ENCODE results near the gene LSR.
"Not testable (repeated sequence)": the region's sequence is repeated elsewhere in the genome, so short reads cannot be mapped to it uniquely, and the experiment has no call there.

Gene LSR

DNA sequence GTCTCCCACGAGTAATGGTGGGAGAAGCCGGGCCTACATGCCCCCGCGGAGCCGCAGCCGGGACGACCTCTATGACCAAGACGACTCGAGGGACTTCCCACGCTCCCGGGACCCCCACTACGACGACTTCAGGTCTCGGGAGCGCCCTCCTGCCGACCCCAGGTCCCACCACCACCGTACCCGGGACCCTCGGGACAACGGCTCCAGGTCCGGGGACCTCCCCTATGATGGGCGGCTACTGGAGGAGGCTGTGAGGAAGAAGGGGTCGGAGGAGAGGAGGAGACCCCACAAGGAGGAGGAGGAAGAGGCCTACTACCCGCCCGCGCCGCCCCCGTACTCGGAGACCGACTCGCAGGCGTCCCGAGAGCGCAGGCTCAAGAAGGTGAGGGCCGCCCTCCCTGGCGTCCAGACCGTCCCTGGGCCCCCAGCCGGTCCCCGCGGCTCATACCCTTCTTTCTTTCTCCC lies 18.6 kb downstream of the LSR start:
- peak; percentile 29 for DNase-seq (ENCODE audit: low spot score)

GRCh38 chr19:35267818-35268535 lies 19.2 kb downstream of the LSR start:
- DNase-seq (ENCODE audit: low spot score), result peak; percentile 71

DNA sequence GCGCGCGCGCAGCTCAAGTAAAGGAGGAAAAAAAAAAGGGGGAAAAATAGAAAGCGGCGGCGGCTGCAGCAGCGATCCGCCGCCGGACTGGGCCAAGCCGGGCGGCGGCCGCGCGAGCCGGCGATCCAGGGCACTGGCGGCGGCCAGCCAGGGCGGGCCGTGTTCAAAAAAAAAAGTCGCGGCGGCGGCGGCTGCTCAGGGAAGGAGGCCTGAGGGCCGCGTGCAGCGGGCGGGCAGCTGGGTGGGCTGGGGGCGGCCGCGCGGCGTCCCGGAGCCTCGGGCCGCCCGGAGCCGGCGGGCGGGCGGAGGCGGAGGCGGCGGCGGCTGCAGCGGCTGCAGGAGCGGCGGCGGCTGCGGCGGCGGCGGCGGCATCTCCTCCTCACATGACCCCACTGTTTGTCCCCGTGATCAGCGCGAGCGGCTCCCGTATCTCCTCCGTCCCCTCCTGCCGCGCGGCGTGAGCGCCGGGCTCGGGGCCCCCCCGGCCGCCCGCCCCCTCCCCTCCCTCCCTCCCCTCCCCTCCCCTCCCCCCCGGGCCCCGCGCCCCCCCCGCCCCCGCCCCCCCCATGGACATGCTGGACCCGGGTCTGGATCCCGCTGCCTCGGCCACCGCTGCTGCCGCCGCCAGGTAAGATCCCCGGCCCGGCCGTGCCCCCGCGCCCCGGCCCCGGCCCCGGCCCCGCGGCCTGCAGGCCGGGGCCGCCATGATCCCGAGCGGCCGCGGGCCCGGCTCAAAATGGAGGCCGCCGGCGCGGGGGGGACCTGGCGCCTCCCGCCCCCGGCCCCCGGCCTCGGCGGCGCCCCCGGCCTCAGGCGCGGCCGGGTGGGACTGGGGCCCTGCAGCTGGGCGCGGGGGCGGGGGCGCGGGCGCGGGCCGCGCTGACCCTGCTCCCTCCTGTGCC lies 20.0 kb downstream of the LSR start, which contains the start of gene USF2:
Gene USF2 (plus strand): TSS at position 427 of the 902 bp plus-strand sequence. CDS start 140 bp downstream, at position 567.
- peak; percentile 80 for DNase-seq (ENCODE audit: low spot score)

GRCh38 chr19:35269438-35270117 lies 20.8 kb downstream of the LSR start:
- DNase-seq (ENCODE audit: low spot score), result peak; percentile 82

DNA sequence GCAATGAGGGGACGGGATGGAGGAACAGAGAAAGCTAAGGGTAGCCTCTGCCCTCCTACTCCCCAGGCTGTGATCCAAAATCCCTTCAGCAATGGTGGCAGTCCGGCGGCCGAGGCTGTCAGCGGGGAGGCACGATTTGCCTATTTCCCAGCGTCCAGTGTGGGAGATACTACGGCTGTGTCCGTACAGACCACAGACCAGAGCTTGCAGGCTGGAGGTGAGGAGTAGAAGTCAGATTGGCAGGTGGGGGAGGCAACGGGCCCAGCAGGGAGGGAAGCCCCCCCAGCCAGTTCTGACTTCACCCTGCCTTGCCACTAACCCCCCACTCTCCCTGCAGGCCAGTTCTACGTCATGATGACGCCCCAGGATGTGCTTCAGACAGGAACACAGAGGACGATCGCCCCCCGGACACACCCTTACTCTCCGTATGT lies 21.6 kb downstream of the LSR start:
- DNase-seq (ENCODE audit: low spot score), result no peak

- DNase-seq (ENCODE audit: low spot score), result no peak
Observed at GRCh38 chr19:35271546-35271945, 22.7 kb downstream of the LSR start.

- no peak for DNase-seq (ENCODE audit: low spot score)
Observed at GRCh38 chr19:35272122-35272719, 23.4 kb downstream of the LSR start.

- DNase-seq (ENCODE audit: low spot score), result no peak
Observed at GRCh38 chr19:35272954-35273649, 24.3 kb downstream of the LSR start.

GRCh38 chr19:35273686-35274259 lies 25.0 kb downstream of the LSR start:
- DNase-seq (ENCODE audit: low spot score), result no peak

GRCh38 chr19:35274323-35274722 lies 25.5 kb downstream of the LSR start:
- no peak for DNase-seq (ENCODE audit: low spot score)

GRCh38 chr19:35276706-35277281 lies 28.0 kb downstream of the LSR start:
- no peak for DNase-seq (ENCODE audit: low spot score)

DNA sequence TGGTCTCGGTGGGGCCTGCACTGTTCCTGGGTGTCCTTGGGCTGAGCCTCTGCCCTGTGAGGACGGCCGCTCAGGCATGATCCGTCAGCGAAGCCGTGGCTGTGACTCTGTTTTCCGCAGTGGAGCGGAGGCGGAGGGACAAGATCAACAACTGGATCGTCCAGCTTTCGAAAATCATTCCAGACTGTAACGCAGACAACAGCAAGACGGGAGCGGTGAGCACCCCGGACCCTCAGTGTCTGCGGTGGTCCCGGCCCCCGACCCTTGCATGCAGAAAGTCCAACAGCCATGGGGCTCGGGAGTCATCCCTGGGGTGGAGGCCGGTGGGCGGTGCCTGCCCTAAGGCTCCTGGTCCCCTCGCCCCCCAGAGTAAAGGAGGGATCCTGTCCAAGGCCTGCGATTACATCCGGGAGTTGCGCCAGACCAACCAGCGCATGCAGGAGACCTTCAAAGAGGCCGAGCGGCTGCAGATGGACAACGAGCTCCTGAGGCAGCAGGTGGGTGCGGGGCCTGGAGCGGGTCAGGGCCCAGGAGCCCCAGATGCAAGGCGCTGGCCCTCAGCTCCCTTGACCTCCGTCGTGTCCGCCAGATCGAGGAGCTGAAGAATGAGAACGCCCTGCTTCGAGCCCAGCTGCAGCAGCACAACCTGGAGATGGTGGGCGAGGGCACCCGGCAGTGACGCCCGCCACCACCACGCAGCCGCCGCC lies 29.9 kb downstream of the LSR start:
- no peak for DNase-seq (ENCODE audit: low spot score)

DNA sequence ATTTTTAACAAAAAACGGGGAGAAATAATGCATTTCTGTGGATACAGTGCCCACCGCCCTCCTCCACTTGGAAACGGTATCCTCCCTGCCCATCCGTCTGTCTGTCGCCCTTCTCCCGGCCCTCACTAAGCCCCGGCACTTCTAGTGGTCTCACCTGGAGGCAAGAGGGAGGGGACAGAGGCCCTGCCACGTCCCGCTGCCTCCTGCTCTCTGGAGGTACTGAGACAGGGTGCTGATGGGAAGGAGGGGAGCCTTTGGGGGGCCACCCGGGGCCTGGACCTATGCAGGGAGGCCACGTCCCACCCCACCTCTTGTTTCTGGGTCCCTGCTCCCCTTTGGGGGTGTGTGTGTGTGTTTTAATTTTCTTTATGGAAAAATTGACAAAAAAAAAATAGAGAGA lies 30.6 kb downstream of the LSR start:
- no peak for DNase-seq (ENCODE audit: low spot score)

DNA sequence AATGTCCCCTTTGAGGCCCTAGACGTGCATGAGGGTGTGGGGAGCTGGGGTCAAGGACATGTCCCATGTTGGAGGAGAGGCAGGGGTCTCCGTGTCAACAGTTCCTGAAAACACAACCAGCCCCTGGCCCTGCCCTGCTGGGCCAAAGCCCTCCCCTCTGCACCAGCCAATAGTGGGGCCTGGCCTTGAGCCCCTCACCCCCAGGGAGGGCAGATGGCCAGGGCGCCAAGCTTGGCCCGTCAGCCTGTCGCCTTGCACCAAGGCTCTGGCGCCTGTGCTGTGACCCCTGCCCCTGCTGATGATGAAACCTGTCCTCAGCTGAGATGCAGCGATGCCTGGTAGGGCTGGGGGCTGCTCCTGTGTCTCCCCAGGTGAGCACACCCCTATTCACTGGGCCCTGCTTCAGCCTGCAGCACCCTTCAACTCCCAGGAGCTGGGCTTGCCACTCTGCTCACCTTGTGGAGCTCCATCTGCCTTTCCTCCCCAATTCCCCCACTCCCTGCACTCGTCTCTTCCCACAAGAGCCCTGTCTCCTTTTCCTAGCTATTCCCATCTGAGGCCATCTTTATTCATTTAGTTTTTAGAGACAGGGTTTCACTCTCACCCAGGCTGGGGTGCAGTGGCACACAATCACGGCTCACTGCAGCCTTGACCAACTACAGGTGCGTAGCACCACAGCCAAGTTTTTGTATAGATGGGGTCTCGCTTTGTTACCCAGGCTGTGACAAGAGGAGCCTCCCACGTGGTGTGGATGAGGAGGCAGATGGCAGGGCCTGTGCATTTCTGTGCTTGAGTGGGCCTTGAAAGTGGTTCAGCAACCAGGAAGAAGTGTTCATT lies 31.4 kb downstream of the LSR start:
- DNase-seq (ENCODE audit: low spot score), result no peak

GRCh38 chr19:35281303-35281702 lies 32.5 kb downstream of the LSR start:
- no peak for DNase-seq (ENCODE audit: low spot score)

GRCh38 chr19:35284153-35285094 lies 35.6 kb downstream of the LSR start:
- DNase-seq (ENCODE audit: low spot score), result no peak

- DNase-seq (ENCODE audit: low spot score), result no peak
Observed at GRCh38 chr19:35285095-35285449, 36.3 kb downstream of the LSR start.

DNA sequence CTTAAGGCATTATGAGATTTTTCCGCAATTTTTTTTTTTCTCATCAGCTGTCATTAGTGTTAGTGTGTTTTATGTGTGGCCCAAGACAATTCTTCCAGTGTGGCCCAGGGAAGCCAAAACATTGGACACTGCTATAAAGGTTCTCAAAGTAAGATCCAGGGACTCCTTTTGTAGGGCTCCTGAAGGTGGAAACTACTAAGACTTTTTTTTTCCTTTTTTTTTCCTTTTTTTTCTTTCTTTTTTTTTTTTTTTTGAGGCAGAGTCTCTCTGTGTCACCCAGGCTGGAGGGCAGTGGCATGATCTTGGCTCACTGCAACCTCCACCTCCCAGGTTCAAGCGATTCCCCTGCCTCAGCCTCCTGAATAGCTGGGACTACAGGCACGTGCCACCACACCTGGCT lies 36.7 kb downstream of the LSR start:
- not testable (repeated sequence) for DNase-seq (ENCODE audit: low spot score)

Data from RKO (cell line).